Breast epithelium (tissue), 3 donors: Measurements from ENCODE around the gene GC.

Source experiments
- CTCF ChIP-seq, 3 donors: fragments of 450-650 bp; IDR thresholded peaks; one replicate each; pipeline ENCODE4 v1.5.1; 2016 to 2017; ENCODE audit warnings: antibody characterized with exemption in 3 of 3, mild to moderate bottlenecking in 3 of 3, moderate library complexity in 3 of 3
- POLR2A ChIP-seq: fragments of 450-650 bp; IDR thresholded peaks from one replicate; pipeline ENCODE4 v1.6.1; 2016; ENCODE audit warnings: antibody characterized with exemption, mild to moderate bottlenecking, moderate library complexity
- POLR2AphosphoS5 ChIP-seq, 3 donors: sonication (generic); formaldehyde crosslinking; IDR thresholded peaks; one replicate each; pipeline ENCODE4 v1.6.1; 2017; ENCODE audit warnings: antibody characterized with exemption in 3 of 3

GRCh38 chr4:71697031-71697430 lies 86.8 kb downstream of the GC start:
- TF ChIP-seq CTCF (IDR thresholded peaks at IDR 0.05) (no peak), POLR2A (no peak), POLR2AphosphoS5 (IDR thresholded peaks at IDR 0.05) (no peak)
